Right ventricle myocardium superior (tissue), 1 donor: ENCODE measurements around the gene KCNIP4. TPM values are rescaled to one million over a fixed set of nuclear protein-coding genes. Genes with fewer than 3 reads are reported as not detected.

Source experiments
- ATAC-seq: fragments of 200-7000 bp; cut with Tn5 transposase; one replicate; pipeline ENCODE4 v1.9.1; 2020; ENCODE audit warnings: mild to moderate bottlenecking; ENCODE audit not compliant: poor library complexity
- DNase-seq: peaks from one replicate; pipeline ENCODE4 v3.0.0-alpha.2; 2020
- intact Hi-C: fragments of 100-400 bp; cut with DNase I; formaldehyde crosslinking; loops from one replicate; pipeline ENCODE4 v1.11.2; 2022
- total RNA-seq: library from RNA; stranded (reverse); fragmentation: NEBNext Ultra II Directional; extraction: Animal tissue kit (Norgen Biotek cat#: 25700); gene quantifications from one replicate; pipeline ENCODE4 v1.2.1, GENCODE V29; 2021
- donor health status: DM: no; HTN: yes; CAD: no; lungs with severe emphysema.

Gene KCNIP4
- total RNA-seq, 1 donor from 2014 or later, result not detected

DNA sequence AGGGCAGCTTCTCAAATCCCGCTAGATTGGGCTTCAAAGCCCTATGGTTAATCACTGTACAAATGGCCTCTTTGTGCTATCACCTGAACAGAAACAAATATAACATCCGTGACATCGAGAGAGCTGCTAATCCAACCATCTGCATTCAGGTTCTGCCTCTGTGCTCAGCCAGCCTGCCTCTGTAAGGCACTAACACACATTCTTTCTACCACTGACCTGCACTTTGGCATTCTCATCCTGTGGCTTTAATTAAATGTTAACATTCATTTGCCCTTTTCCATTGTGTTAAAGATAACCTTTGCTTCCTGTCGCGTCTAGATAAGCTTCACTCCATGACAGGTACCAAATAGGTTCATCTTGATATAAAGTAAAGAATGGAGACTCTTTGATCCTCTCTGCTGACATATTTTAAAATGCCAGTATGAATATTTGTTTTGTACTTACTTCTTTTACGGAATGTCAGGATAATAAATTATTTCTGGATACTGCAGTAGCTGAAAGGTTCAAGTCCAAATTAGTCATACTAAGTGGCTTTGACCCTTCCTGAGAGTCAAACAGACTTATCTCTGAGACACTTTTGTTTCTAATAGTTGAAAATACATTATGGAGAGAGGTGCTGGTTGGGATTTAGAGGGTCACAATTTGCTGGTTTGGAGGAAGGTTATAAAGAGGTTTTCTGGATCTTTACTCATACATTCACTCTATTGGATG lies 742.6 kb downstream of the KCNIP4 start:
- intact Hi-C loops, result no loop called here
- DNase-seq (no peak), ATAC-seq (no peak)

DNA sequence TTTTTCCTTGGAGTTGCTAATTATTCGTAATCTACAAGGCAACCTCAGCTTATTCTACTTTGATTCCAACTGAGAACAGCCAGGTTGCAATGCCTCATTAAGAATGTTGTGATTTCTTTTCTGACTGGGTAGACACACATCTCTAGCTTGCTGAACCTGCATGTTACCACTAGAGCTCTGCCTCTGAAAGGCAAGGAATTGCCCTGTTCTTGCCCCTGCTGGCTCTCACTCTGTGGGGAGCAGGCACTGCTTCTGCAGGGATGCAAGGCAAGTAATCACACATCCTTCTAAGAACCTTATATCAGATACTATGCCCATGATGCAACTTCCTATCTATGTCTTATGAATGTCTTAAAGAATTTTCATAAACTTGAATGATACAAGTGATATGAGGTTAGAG lies 745.2 kb downstream of the KCNIP4 start:
- DNase-seq, result no peak
- ATAC-seq, result no peak
- intact Hi-C loops, result no loop called here

DNA sequence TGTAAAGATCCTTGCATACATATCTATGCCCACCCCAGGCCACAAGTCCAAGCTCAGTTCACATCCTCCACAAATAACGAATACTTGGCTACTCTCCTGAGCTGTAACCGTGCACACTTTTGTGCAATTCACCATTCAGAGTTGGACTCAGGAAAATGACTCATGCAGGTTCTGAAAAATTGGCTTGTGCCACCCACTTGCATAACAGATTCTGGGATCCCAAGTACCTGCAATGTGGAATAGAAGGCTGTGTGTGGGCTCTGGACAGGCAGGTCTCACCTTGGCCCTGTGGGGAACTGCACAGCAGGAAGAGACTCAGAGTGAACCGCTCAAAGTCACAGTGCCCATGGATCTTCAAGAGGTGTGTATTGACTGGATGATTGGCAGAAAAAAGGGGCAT lies 745.6 kb downstream of the KCNIP4 start:
- intact Hi-C loops, result no loop called here
- ATAC-seq (no peak), DNase-seq (no peak)

DNA sequence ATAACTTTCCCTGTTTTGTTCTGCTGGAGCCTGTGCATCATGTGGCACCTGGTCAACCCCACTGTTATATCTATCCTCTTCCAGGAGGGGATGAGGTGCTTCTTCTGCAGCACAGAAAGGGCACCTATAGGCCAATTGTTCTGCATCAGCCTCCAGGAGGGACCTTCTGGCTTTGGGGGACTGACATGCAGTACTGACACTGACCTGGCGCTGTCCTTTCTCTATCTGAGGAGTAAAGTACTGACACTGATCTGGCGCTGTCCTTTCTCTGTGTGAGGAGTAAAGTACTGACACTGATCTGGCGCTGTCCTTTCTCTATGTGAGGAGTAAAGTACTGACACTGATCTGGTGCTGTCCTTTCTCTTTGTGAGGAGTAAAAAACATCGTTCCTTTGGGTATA lies 749.9 kb downstream of the KCNIP4 start:
- intact Hi-C loops, result no loop called here
- no peak for ATAC-seq

DNA sequence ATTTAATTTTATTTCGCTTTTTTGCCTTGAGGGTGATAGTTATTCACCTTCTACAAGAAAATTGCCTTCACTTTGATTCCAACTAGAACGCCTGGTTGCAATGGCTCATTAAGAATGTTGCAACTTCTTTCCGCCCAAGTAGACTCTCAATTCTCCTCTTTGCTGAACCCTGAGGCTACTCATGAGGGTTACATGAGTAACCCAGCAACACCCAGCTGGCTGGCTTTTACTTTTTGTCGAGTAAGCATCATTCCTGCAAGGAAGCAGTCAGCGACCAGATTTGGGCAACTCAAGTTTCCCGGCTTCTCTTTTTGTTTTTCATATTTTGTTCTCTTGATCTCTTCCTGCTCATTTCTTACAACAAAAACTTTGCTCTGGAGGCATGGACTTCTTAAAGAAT lies 752.9 kb downstream of the KCNIP4 start:
- DNase-seq, result no peak
- intact Hi-C loops, result no loop called here
- ATAC-seq, result no peak

More for the DNA sequence above, 749.9 kb downstream of the KCNIP4 start:
- no peak for DNase-seq

DNA sequence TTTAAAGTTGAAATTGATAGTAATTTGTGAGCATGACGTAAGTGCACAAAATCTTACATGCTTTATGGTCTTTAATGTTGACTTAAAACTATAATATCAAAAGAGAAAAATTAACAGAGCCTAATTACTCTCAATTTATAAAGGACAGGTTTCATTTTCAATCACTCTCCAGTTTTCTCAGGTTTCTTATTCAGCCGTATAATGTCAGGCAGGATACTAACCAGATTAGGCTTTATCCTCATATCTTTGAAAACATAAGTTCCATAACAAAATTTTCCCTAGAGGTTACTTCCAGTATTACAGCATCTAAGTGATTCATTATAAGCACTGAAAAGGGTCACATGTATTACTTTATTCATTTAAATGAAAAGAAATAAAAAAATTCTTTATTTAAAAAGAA lies 756.2 kb downstream of the KCNIP4 start:
- ATAC-seq (no peak), DNase-seq (no peak)
- intact Hi-C loops, result no loop called here

DNA sequence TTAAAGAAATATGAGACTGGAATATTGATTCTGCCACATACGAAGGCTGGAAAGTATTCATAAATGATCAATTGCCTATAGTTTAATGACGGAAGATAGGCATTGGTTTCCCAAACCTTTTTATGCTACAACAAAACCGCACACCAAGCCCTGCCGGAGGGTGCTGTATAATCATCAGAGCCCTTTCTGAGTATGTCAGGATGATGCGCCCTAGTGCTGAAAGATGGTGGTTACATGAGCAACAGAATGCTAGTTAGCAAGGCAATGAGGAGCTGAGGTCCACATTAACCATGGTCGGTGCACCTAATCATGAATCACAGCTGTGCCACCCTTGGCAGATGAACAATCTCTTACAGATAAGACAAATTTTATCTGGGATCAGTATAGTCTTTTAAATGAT lies 757.3 kb downstream of the KCNIP4 start:
- intact Hi-C loops, result no loop called here

DNA sequence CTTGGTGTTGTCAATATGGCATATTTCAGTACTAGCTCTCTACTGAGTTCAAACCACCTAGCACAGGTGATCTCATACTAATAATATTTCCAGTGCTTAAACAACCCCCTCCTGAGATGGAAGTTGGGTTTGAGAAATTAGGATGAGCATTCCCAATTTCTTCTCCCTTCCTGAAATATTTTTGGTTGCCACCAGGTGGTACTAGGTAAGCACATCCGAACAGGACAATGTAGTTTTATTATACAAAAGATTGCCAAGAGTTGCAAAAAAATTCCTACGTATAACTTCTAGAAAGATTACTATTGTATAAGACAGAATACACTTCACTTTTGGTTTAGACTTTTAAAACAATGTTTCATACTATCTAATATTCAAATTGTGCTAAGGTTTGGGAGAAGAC lies 763.8 kb downstream of the KCNIP4 start:
- ATAC-seq (no peak), DNase-seq (no peak)
- intact Hi-C loops, result no loop called here

More for the DNA sequence above, 757.3 kb downstream of the KCNIP4 start:
- DNase-seq (no peak), ATAC-seq (no peak)

DNA sequence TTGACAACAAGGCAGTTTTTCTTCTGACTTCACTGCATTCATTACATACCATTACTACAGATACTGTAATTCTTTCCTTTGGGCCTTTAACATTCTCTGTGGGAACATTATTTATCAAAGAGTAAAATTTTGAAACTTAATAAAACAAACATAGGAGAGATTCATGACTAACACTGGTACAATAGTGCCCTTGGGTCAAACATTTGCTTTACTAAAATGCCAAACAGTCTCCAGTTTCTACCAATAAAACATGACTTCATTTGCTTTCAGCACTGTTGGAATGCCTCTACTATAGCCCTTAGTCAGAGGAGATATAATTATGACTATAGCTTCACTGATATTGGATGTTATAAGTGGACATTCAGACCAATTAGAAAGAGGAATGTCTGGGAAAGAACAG lies 766.9 kb downstream of the KCNIP4 start:
- DNase-seq (no peak), ATAC-seq (no peak)
- intact Hi-C loops, result no loop called here

DNA sequence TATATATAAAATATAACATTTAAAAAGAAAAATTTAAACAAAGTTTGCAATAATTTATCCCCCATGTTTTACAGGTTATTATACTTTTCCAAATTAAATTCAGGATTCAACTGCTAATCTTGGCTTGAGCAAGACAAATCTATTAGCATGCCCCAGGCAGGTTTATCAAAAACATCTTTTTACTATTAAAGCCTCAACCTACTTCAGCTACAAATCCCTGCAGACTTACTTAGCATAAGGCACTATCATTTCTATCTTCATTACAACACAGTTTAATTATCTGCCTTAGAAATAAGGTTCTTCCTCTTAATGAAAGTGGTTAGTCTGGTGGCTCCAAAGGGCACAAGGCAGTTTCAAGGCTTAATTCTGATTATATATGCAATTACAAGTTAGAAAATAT lies 770.7 kb downstream of the KCNIP4 start:
- intact Hi-C loops, result no loop called here
- ATAC-seq (no peak), DNase-seq (no peak)

DNA sequence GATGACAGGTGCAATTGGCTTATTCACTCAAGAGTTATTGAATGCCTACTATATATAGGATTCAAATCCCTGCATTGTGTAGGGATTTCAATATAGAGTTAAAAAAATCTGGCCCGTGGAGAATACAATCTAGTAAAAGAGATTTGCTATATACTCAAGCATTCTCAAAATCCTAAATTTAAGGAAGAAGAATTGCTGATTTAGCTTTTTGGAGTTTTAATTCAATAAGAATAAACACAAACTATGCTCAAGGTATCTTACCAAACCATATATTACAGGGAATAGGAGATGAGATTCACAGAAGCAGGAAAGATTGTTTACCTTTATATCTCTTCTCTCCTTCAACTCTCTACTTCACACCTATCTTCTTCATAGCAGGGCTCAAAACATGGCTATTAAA lies 771.5 kb downstream of the KCNIP4 start:
- intact Hi-C loops, result no loop called here
- ATAC-seq (no peak), DNase-seq (no peak)

DNA sequence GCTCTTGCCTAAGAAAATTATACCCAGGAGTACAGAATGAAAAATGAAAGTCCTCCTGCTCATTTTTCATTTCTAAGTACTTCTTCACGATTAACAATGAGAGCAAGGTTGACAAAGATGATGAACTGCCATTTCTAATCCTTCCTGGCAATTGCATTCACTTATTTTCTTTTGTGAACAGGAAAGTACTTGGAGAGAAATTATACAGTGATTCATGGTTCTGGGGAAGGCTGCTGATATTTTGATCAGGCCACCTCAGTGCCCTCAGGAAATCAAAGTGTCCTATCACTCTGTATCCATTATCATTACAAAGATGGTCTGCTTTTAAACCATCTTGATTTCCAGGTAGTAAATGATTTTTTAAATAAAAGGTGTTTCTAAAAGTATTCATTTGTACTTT lies 780.9 kb downstream of the KCNIP4 start:
- DNase-seq (no peak), ATAC-seq (no peak)
- intact Hi-C loops, result no loop called here

DNA sequence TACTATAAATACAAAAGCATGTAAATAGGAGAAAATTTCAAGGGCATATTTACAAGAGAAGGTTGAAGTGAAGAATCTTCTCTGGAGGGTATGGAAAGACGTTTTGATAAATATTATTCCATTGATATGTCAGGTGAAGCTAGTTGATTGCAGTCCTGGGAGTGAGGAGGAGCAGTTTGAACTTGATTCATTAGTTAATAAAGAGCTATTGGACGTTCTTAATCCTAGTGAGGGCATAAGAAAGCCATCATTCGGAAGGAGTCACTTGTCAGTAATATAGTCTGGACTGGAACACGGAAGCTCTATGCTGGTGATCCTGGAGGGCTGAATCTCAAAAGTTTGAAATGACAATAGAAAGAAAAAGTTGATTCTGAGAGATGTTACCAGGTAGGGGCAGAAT lies 793.2 kb downstream of the KCNIP4 start:
- intact Hi-C loops, result no loop called here
- ATAC-seq, result no peak
- DNase-seq, result no peak

DNA sequence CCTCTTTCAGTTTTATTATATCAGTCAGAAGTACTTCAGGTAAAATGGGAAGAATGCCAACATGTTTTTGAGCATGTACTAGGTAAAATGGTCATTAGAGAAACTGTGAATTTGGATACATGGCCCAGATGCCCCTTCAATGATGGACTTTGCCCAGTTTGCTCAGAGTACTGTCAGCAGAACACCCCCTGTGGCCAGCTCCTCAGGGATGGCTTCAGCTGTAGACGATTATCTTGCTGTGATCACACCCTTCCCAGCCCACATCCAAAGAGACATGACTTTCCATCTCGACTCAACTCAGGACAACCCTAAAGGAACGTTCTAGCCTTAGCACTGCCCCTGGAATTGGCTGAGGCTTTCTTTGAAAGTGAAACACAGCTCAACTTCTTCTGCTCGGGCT lies 809.2 kb downstream of the KCNIP4 start:
- DNase-seq, result no peak
- ATAC-seq, result no peak
- intact Hi-C loops, result no loop called here

DNA sequence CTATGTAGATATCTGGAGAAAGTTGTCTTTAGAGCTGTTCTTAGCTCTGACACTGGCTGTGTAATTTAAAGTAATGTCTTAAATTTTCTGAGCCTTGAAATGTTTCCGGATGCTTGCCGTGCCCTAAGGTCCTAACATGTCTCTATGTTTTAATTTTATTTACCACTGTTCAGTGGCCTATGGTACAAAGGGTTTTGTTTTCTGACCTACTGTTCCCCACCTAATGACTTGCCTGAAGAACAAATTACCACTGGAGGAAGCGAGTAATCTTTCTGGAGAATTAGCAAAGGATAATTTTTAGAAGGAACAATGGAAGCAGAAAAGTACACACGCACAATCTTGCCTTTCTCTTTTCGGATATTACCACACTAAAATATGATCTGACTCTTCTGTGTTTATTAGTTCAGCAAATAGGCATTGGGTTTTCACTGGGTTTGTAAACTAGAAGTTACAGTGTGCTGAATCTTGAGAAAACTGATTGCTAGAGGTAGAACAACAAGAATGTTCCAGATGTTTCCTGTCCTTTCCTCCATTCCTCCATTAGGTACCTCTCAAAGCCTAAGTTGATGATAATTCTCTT lies 812.4 kb downstream of the KCNIP4 start:
- intact Hi-C loops, result no loop called here
- DNase-seq (no peak), ATAC-seq (no peak)

DNA sequence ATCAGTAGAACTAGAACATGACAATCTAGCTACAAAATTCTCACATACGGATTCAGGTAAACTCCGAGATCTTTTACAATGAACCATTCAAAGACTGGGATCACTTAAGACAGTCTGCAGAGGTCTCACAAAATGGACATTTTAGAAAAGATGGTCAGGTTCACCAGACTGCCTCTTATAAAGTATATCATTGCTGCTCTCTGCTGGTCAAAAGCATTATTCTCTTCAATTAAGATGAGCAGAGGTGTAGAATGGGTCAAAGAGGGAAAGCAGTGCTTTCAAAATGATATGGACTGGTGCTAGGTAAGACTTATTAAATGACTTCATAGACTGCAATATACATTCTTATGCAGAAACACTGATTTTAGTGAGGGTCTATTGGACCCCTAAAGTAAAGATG lies 813.6 kb downstream of the KCNIP4 start:
- no peak for DNase-seq
- intact Hi-C loops, result no loop called here
- ATAC-seq, result no peak

DNA sequence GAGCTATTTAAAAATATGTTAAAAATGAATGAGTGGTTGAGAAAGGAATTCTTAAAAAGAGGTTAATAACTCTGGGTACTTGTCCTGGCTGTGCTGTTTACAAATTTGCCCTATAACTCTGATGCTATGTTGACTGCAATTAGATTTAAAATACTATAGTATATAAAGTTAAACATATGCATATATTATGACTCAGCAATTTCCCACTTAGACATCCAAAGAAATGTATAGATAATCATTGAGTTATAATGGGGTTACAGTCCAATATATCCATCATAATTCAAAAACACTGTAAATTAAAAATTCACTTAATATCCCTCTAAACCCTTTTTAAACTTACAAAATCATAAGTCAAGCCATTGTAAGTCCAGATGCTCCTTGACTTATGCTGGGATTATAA lies 818.0 kb downstream of the KCNIP4 start:
- intact Hi-C loops, result no loop called here
- DNase-seq, result no peak

DNA sequence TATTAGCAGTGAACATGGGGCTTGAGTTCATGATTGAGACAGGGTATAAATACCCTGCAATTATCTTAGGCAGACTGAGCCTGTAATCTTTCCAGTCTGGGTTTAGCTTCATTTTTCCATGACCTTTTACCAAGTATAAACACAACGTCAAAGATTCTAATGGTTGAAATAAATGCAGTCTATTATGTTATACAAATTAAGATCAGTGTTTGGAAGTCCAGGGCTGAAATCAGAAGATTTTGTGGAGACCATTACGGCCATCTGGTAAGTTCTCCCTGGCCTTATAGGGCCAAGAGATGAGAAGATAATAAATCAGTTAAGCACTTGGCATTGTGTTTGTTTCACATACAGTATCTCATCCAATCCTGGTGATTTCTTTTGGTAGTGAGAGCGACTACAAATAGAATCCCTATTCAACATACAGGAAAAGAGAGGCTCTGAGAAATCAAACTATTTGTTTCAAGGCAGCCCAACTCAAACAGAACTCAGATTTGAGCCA lies 822.5 kb downstream of the KCNIP4 start:
- DNase-seq, result no peak

More for the DNA sequence above, 818.0 kb downstream of the KCNIP4 start:
- no peak for ATAC-seq

DNA sequence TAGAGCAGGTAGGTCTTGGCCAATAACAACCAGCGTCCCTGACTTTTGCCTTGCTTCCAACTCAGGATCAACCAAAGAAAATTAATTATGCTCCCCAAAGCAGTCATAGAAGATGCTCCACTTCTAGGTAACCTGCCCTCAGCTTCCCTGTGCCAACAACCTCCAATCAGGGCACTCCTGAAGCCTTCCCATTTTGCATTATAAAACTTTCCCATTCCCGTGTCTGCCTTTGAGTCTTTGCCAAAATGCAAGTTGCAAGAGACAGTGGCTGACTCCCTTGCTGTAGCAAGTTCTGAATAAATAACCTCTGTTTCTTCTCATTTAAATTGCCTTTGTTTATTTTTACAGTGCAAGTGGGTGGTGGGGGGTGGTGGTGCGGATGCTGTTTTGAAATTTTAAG lies 830.3 kb downstream of the KCNIP4 start:
- ATAC-seq (no peak), DNase-seq (no peak)
- intact Hi-C loops, result no loop called here

More for the DNA sequence above, 822.5 kb downstream of the KCNIP4 start:
- no peak for ATAC-seq
- intact Hi-C loops, result no loop called here

DNA sequence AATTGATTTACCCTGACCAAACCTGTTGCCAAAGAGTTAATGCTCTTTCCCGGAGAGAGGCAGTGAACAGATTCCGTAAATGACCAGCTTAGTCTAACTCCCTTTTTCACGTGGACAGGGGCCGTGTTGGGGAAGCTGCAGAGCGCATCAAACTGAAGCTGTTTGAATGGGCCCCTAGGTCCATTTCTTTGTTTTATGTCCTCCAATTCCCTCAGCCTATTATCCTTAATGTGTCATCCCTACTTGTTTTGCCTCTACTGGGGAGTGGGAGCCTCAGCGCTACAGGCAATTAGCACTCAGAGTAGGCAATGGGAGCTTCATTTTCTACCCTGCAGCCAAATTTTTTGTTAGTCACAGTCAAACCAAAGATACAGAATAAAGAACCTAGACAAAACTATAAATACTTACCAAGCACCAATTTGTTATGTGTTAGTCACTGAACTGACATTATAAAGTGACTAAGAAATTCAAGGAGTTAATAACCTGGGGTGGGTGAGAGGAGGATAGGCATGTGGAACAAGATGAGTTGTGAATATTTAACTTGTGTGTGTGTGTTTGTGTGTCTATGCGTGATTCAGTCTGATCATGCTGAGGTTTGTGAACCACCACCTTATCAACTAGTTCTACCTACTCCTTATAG lies 830.9 kb downstream of the KCNIP4 start:
- DNase-seq, result no peak
- ATAC-seq, result no peak
- intact Hi-C loops, result no loop called here
